Measurements from ENCODE around the gene DNAJC7. TPM values are rescaled to one million over a fixed set of nuclear protein-coding genes. Genes with fewer than 3 reads are reported as not detected.

Gene DNAJC7
- total and polyA plus RNA-seq, 9 of the 15 experiments (the other 6 are each of a cell fraction or from before 2014, with no cell fraction given): 85.8 to 262 (median 157) TPM

GRCh38 chr17:41941168-41941567 lies 76.1 kb downstream of the DNAJC7 start (continued):
- TF ChIP-seq SIN3A (IDR thresholded peaks at IDR 0.05; ENCODE audit: borderline replicate concordance in 2 of 2, control insufficient read depth in 1 of 2, low read depth in 2 of 2, low read length in 2 of 2): no peak
- TF ChIP-seq KDM2B (CRISPR knock-in tag; IDR thresholded peaks at IDR 0.05): no peak
- TF ChIP-seq ZBTB40 (IDR thresholded peaks at IDR 0.05): no peak
- TF ChIP-seq ZBTB40 (CRISPR knock-in tag; IDR thresholded peaks at IDR 0.05): no peak
- no peak for TF ChIP-seq GTF2B (IDR thresholded peaks at IDR 0.05; ENCODE audit: extremely low read depth, insufficient read length)
- TF ChIP-seq ZNF408 (CRISPR knock-in tag; IDR thresholded peaks at IDR 0.05; ENCODE audit: low read depth): no peak
- TF ChIP-seq NCOA6 (IDR thresholded peaks at IDR 0.05): no peak
- no peak for TF ChIP-seq PYGO2 (tag; IDR thresholded peaks at IDR 0.05)
- no peak for TF ChIP-seq RBM22 (IDR thresholded peaks at IDR 0.05; ENCODE audit: low read depth, low read length, poor library complexity, severe bottlenecking)
- TF ChIP-seq REST (IDR thresholded peaks at IDR 0.05; ENCODE audit: borderline replicate concordance): no peak
- TF ChIP-seq REST (CRISPR knock-in tag; IDR thresholded peaks at IDR 0.05; ENCODE audit: low read depth): no peak
